Fibroblast of lung (primary cell): ENCODE data around the gene SLC11A2. TPM values are rescaled to one million over a fixed set of nuclear protein-coding genes. Genes with fewer than 3 reads are reported as not detected.

Experiments
- DNase-seq, 2 donors: peaks; one replicate each; pipeline versions ENCODE4 v3.0.0 to v3.0.0-alpha.2; 2010; ENCODE audit warnings: low read depth in 2 of 2
- H2AFZ ChIP-seq: 2 replicates; pipeline ENCODE4 v1.5.1; 2012; ENCODE audit warnings: low read length, control low read depth, inconsistent platforms
- H3K27ac ChIP-seq: 2 replicates; pipeline ENCODE4 v1.5.1; 2011; ENCODE audit warnings: low read length, control low read depth; ENCODE audit not compliant: insufficient read depth
- H3K27me3 ChIP-seq: 2 replicates; pipeline ENCODE4 v1.5.1; 2011; ENCODE audit warnings: mild to moderate bottlenecking, low read length; ENCODE audit not compliant: control insufficient read depth, insufficient read depth
- H3K36me3 ChIP-seq: 2 replicates; pipeline ENCODE4 v1.5.1; 2011; ENCODE audit warnings: low read length; ENCODE audit not compliant: control insufficient read depth, insufficient read depth
- H3K4me1 ChIP-seq: 2 replicates; pipeline ENCODE4 v1.5.1; 2011; ENCODE audit warnings: low read length; ENCODE audit not compliant: control insufficient read depth, insufficient read depth; ENCODE audit errors: extremely low read depth
- H3K4me2 ChIP-seq: 2 replicates; pipeline ENCODE4 v1.5.1; 2011; ENCODE audit warnings: low read length, control low read depth; ENCODE audit not compliant: insufficient read depth; ENCODE audit errors: extremely low read depth
- H3K4me3 ChIP-seq, 4 experiments: fragments of 200-600 bp in 1 of 4; sonication (generic) in 1 of 4; replicated peaks in 1 of 4; 2 replicates each; pipeline ENCODE4 v1.5.1; 2011 to 2016; ENCODE audit warnings: low read length in 4 of 4, low read depth in 3 of 4, mild to moderate bottlenecking in 3 of 4, control low read depth in 2 of 4, inconsistent platforms in 1 of 4, mixed read lengths in 1 of 4; ENCODE audit not compliant: insufficient read depth in 1 of 4; ENCODE audit errors: control extremely low read depth in 1 of 4
- H3K79me2 ChIP-seq: 2 replicates; pipeline ENCODE4 v1.5.1; 2012; ENCODE audit warnings: mild to moderate bottlenecking, low read length, inconsistent platforms; ENCODE audit not compliant: control insufficient read depth, insufficient read depth
- H3K9ac ChIP-seq: 2 replicates; pipeline ENCODE4 v1.5.1; 2011; ENCODE audit warnings: mild to moderate bottlenecking, low read length, control low read depth; ENCODE audit not compliant: insufficient read depth
- H3K9me3 ChIP-seq: 2 replicates; pipeline ENCODE4 v1.5.1; 2012; ENCODE audit warnings: low read depth, low read length; ENCODE audit not compliant: control insufficient read depth, insufficient read depth
- H4K20me1 ChIP-seq: 2 replicates; pipeline ENCODE4 v1.5.1; 2011; ENCODE audit warnings: low read length; ENCODE audit not compliant: control insufficient read depth, insufficient read depth; ENCODE audit errors: extremely low read depth
- CTCF ChIP-seq, 2 donors: IDR thresholded peaks in 1 of 2; conservative IDR thresholded peaks in 1 of 2; 1 replicate in 1 of 2; 2 replicates in 1 of 2; pipeline ENCODE4 v1.5.1; 2011 to 2012; ENCODE audit warnings: low read length in 2 of 2, control low read depth in 1 of 2, inconsistent platforms in 1 of 2, low read depth in 1 of 2, mild to moderate bottlenecking in 1 of 2
- EZH2 ChIP-seq: IDR thresholded peaks from 2 replicates; pipeline ENCODE4 v1.5.1; 2012; ENCODE audit warnings: low read length, control low read depth, mild to moderate bottlenecking; ENCODE audit errors: missing control alignments
- polyA plus RNA-seq, 2 donors: library from polyadenylated mRNA; depleted of rRNA in 1 of 2; stranded (reverse) in 1 of 2; unstranded in 1 of 2; fragments of >200 nt; gene quantifications; 2 replicates each; pipeline ENCODE4 v1.2.1, GENCODE V29; 2011 to 2012; ENCODE audit warnings: missing spikeins in 1 of 2
- total RNA-seq: library from RNA; depleted of rRNA; stranded (reverse); fragments of >200 nt; gene quantifications from 2 replicates; pipeline ENCODE4 v1.2.1, GENCODE V29; 2014

The SLC11A2 gene
- total and polyA plus RNA-seq, 2 donors (not counting 1 experiment from before 2014, with no cell fraction given), result 38.6 to 75.0 TPM

DNA sequence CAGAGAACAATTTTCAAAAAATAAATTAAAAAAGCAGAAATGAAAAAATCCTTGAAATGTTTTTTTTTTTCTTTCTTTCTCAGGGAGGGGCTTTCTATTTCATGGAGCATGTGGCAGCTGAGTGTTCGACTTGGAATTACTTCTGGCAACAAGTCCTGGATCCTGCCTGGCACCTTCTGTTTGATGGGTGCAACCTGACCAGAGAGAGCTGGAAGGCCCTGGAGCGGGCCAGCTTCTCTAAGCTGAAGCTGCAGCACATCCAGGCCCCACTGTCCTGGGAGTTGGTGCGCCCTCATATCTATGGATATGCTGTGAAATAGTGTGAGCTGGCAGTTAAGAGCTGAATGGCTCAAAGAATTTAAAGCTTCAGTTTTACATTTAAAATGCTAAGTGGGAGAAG, 96.4 kb downstream of the SLC11A2 start:
- Histone ChIP-seq H3K27ac (no peak overlapping the region), H3K79me2 (peaks cover 3% of the 10 kb centered on the region), H2AFZ (no peak overlapping the region), H4K20me1 (no peaks in the 10 kb centered on the region), H3K9me3 (no peaks in the 10 kb centered on the region), H3K4me1 (peaks cover 3% of the 10 kb centered on the region), H3K9ac (no peak overlapping the region), H3K4me2 (no peak overlapping the region), H3K36me3 (no peaks in the 10 kb centered on the region), H3K4me3 (no peak overlapping the region), H3K27me3 (no peaks in the 10 kb centered on the region)
- TF ChIP-seq EZH2 (no peak), CTCF (conservative IDR thresholded peaks at IDR 0.05 in 1 of 2, IDR thresholded peaks at IDR 0.05 in 1 of 2; ENCODE audit: low read depth in 1 of 2, low read length in 2 of 2) (no peak)
- no peak for DNase-seq

Other genes with a start within 250 kb of the SLC11A2 start
- gene TMPRSS12, start 183.5 kb downstream of the SLC11A2 start, total RNA-seq, result not detected in 2 replicates
- not detected in 2 replicates for gene TMPRSS12, start 183.5 kb downstream of the SLC11A2 start, polyA plus RNA-seq
- not detected in 2 replicates for gene HIGD1C, start 73.8 kb downstream of the SLC11A2 start, total RNA-seq
- gene HIGD1C, start 73.8 kb downstream of the SLC11A2 start, polyA plus RNA-seq, result not detected in 2 replicates
- gene LETMD1, start 21.9 kb upstream of the SLC11A2 start, total RNA-seq, result 59.9 and 61.4 TPM in 2 replicates
- gene LETMD1, start 21.9 kb upstream of the SLC11A2 start, polyA plus RNA-seq, result 38.1 and 45.9 TPM in 2 replicates
- 15.7 and 19.8 TPM in 2 replicates for gene CSRNP2, start 57.2 kb upstream of the SLC11A2 start, total RNA-seq
- gene CSRNP2, start 57.2 kb upstream of the SLC11A2 start, polyA plus RNA-seq, result 16.5 and 21.4 TPM in 2 replicates
- 7.7 and 9.4 TPM in 2 replicates for gene TFCP2, start 146.8 kb upstream of the SLC11A2 start, total RNA-seq
- gene TFCP2, start 146.8 kb upstream of the SLC11A2 start, polyA plus RNA-seq, result 21.7 and 23.0 TPM in 2 replicates
- 3.3 and 4.8 TPM in 2 replicates for gene POU6F1, start 191.7 kb upstream of the SLC11A2 start, total RNA-seq
- gene POU6F1, start 191.7 kb upstream of the SLC11A2 start, polyA plus RNA-seq, result 3.3 and 3.5 TPM in 2 replicates
- gene DAZAP2, start 212.4 kb upstream of the SLC11A2 start, total RNA-seq, result 59.6 TPM in 2 replicates
- gene DAZAP2, start 212.4 kb upstream of the SLC11A2 start, polyA plus RNA-seq, result 303 and 344 TPM in 2 replicates
- 5.1 and 11.6 TPM in 2 replicates for gene SMAGP, start 244.0 kb upstream of the SLC11A2 start, total RNA-seq
- 20.5 and 43.7 TPM in 2 replicates for gene SMAGP, start 244.0 kb upstream of the SLC11A2 start, polyA plus RNA-seq